BLaER1 treated with 17β-estradiol and CSF1 and Interleukin-3, amounts not matched to agents 10 nM and 100 nM (cell line): ENCODE results near the gene PMS2.
"Not testable (repeated sequence)": the region's sequence is repeated elsewhere in the genome, so short reads cannot be mapped to it uniquely, and the experiment has no call there.

Experiments
- H3K27ac ChIP-seq, 11 experiments: shearing (Covaris generic); formaldehyde crosslinking; 2 replicates each; pipeline ENCODE4 v1.8.1; 2022
- H3K27me3 ChIP-seq, 11 experiments: shearing (Covaris generic); formaldehyde crosslinking; 2 replicates each; pipeline ENCODE4 v1.8.1; 2022
- H3K36me3 ChIP-seq, 11 experiments: shearing (Covaris generic); formaldehyde crosslinking; 2 replicates each; pipeline ENCODE4 v1.8.1; 2022
- H3K4me1 ChIP-seq, 10 experiments: shearing (Covaris generic); formaldehyde crosslinking; 2 replicates each; pipeline ENCODE4 v1.8.1; 2022
- H3K4me2 ChIP-seq, 11 experiments: shearing (Covaris generic); formaldehyde crosslinking; 2 replicates each; pipeline ENCODE4 v1.8.1; 2022
- H3K4me3 ChIP-seq, 10 experiments: shearing (Covaris generic); formaldehyde crosslinking; 2 replicates each; pipeline ENCODE4 v1.8.1; 2022
- H3K9ac ChIP-seq, 11 experiments: shearing (Covaris generic); formaldehyde crosslinking; 2 replicates each; pipeline ENCODE4 v1.8.1; 2022
- H3K9me3 ChIP-seq, 11 experiments: shearing (Covaris generic); formaldehyde crosslinking; replicated peaks in 1 of 11; 2 replicates each; pipeline ENCODE4 v1.8.1; 2022
- H4K20me1 ChIP-seq, 11 experiments: shearing (Covaris generic); formaldehyde crosslinking; 2 replicates each; pipeline ENCODE4 v1.8.1; 2022
- Cebpa-rat ChIP-seq, 11 experiments: shearing (Covaris generic); IDR thresholded peaks; 2 replicates each; pipeline ENCODE4 v1.8.1; 2022

PMS2 gene

DNA sequence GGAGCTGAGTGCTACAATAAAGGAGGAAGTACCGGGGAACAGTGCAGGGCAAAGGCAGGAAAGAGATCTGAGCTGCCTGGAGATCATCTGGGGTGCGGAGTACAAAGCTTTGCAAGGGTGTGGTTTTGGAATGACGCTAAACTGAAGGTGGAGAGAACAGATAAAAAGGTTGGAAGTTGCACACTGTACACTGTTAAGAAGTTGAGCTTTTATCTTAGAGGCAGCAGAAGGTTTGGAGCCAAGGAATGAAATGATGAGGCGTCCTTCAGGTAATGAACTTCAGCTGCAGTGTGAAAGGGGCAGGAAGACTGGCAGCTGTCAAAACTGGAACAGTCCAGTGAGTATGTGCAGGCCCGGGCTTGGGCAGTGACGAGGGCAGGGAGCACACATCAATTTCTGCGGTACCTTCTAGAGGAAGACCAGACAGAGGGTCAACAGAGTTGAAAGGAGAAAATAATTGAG is 15.2 kb upstream of the PMS2 start:
- no peaks in the 10 kb centered on the region for H3K27me3 ChIP-seq
- 0 out of 22 replicates have a peak overlapping the region, but pooled peaks of 2 of the 11 experiments have one; percentile 26 to 81 for H3K9ac ChIP-seq
- H3K4me1 ChIP-seq = peaks cover 22 to 53% (median 31%) of the 10 kb centered on the region in 10 experiments
- no peaks in the 10 kb centered on the region for H3K9me3 ChIP-seq
- H3K4me2 ChIP-seq = peak overlapping the region in 3 of 11 experiments; percentile 93 to 99 (median 95); a peak in 4 of 22 replicates
- no peak for TF ChIP-seq Cebpa-rat (IDR thresholded peaks at IDR 0.05)
- peaks cover 8 to 70% (median 32%) of the 10 kb centered on the region in 11 experiments; a peak in 18 of 22 replicates for H4K20me1 ChIP-seq
- H3K27ac ChIP-seq = 0 out of 22 replicates have a peak overlapping the region, but pooled peaks of 1 of the 11 experiments have one; percentile 13
- H3K4me3 ChIP-seq = no peak overlapping the region
- peaks cover 76 to 100% (median 93%) of the 10 kb centered on the region in 11 experiments for H3K36me3 ChIP-seq

DNA sequence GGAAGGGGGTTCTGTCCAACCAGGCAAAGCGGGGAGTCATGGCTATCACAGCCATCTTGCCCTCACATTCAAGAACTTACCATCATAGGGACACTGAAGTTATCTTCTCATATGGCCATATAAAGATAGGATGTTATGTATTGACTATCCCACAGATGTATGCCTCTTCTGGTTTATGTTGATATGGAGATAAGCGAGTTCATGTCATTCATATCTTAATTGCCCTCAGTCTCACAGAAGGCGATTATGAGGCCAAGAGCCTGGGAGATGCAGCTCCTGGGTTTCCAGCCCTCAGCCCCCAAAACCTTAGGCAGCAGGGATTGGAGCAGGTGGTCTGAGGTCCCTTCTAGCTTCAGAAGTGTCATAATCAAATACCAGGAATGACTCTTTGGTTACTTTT is 13.9 kb upstream of the PMS2 start:
- Histone ChIP-seq H3K4me2 (no peak overlapping the region), H4K20me1 (peaks cover 8 to 70% (median 32%) of the 10 kb centered on the region in 11 experiments; a peak in 18 of 22 replicates), H3K9me3 (no peaks in the 10 kb centered on the region), H3K4me3 (no peak overlapping the region), H3K27ac (no peak overlapping the region), H3K9ac (no peak overlapping the region), H3K4me1 (peaks cover 21 to 44% (median 27%) of the 10 kb centered on the region in 10 experiments), H3K27me3 (no peaks in the 10 kb centered on the region), H3K36me3 (peaks cover 76 to 100% (median 93%) of the 10 kb centered on the region in 11 experiments)
- no peak for TF ChIP-seq Cebpa-rat (IDR thresholded peaks at IDR 0.05)

DNA sequence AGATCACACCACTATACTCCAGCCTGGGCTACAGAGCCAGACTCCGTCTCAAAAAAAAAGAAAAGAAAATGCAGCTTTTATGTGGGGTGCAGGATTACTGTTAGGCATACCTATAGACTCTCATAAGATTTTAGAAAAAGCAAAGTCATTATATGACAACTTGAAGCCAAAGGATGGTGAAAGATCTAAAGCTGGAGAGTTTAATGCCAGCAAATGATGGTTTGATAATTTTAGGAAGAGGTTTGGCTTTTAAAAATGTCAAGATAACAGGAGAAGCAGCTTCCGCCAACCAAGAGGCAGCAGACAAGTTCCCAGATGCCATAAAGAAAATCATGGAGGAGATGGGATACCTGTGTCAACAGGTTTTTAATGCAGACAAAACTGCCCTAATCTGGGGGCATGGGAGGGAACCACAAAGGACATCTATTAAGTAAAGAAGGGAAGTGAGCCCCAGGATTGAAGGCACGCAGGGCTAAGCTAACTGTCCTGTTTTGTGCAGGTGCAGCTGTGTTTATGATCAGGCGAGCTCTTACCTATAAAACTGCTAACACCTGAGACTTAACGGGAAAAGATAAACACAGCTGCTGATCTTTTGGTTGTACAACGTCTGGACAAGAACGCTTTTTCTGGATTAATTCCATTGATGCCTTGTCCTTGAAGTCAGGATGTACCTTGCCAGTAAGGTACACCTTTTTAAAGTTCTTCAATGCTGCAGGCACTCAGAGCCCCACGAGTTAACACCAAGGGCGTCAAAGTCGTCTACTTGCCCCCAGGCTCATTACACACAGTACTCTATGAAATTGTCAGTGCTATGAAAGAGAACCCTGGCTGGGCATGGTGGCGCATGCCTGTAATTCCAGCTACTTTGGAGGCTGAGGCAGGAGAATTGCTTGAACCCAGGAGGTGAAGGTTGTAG is 11.8 kb upstream of the PMS2 start:
- Histone ChIP-seq H3K27me3 (no peaks in the 10 kb centered on the region), H3K27ac (no peak overlapping the region), H3K9ac (no peak overlapping the region), H3K4me2 (no peak overlapping the region), H3K36me3 (peaks cover 93 to 100% (median 100%) of the 10 kb centered on the region in 11 experiments), H3K9me3 (no peaks in the 10 kb centered on the region), H3K4me1 (peaks cover 2 to 31% (median 9%) of the 10 kb centered on the region in 10 experiments; a peak in 19 of 20 replicates), H4K20me1 (peaks cover 7 to 77% (median 48%) of the 10 kb centered on the region in 11 experiments; a peak in 19 of 22 replicates), H3K4me3 (no peak overlapping the region)
- no peak for TF ChIP-seq Cebpa-rat (IDR thresholded peaks at IDR 0.05)

- Histone ChIP-seq H3K4me1 (peaks cover 4 to 19% (median 14%) of the 10 kb centered on the region in 10 experiments; a peak in 17 of 20 replicates), H3K4me3 (no peak overlapping the region), H3K27ac (peak overlapping the region in 2 of 11 experiments; percentile 35 to 53; a peak in 2 of 22 replicates), H3K27me3 (no peaks in the 10 kb centered on the region), H3K36me3 (peaks cover 87 to 100% (median 97%) of the 10 kb centered on the region in 11 experiments), H3K4me2 (no peak overlapping the region), H3K9me3 (no peaks in the 10 kb centered on the region), H4K20me1 (peaks cover 0 to 72% (median 54%) of the 10 kb centered on the region in 11 experiments; a peak in 17 of 22 replicates), H3K9ac (0 out of 22 replicates have a peak overlapping the region, but pooled peaks of 1 of the 11 experiments have one; percentile 67)
- no peak for TF ChIP-seq Cebpa-rat (IDR thresholded peaks at IDR 0.05)
Observed at GRCh38 chr7:6016653-6016966, 7.8 kb upstream of the PMS2 start.

GRCh38 chr7:6015917-6016652 is 7.2 kb upstream of the PMS2 start:
- no peak for TF ChIP-seq Cebpa-rat (IDR thresholded peaks at IDR 0.05)
- peaks cover 82 to 100% (median 97%) of the 10 kb centered on the region in 11 experiments for H3K36me3 ChIP-seq
- H3K27ac ChIP-seq = peak overlapping the region in 7 of 11 experiments; percentile 22 to 64 (median 42); a peak in 10 of 22 replicates
- H3K9me3 ChIP-seq = no peaks in the 10 kb centered on the region
- peak overlapping the region in 7 of 11 experiments; percentile 25 to 67 (median 42); a peak in 7 of 22 replicates for H3K9ac ChIP-seq
- H3K4me3 ChIP-seq = no peak overlapping the region
- peaks cover 10 to 25% (median 20%) of the 10 kb centered on the region in 10 experiments for H3K4me1 ChIP-seq
- peaks cover 0 to 71% (median 50%) of the 10 kb centered on the region in 11 experiments; a peak in 15 of 22 replicates for H4K20me1 ChIP-seq
- peak overlapping the region in 3 of 11 experiments; percentile 2 to 27 (median 19); a peak in 5 of 22 replicates for H3K4me2 ChIP-seq
- H3K27me3 ChIP-seq = no peaks in the 10 kb centered on the region

DNA sequence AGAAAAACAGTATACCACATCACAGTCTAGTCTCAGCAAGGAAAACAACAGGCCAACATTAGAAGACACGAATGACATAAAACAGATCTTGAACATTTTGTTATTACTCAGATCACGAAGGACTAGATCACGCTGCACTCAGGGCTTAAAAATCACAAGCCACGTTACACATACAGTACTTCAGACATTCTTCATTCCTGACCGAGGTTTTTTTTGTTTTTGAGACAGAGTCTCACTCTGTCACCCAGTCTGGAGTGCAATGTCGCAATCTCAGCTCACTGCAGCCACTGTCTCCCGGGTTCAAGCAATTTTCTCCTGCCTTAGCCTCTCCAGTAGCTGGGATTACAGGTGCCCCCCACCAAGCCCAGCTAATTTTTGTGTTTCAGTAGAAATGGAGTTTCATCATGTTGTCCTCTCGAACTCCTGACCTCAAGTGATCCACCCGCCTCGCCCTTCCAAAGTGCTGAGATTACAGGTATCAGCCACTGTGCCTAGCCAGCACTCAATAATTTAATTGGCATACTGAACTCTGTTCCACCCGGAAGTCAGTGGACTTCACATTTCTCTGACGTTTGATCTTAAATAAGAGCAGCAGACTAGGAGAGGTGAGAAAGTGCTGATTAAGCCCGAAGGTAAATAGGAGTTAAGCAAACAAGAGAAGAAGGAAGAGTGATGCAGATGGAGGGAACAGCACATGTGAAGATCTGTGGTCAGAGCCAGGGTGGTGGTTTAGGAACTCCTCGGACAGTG is 3.7 kb upstream of the PMS2 start:
- peaks cover 30 to 46% (median 40%) of the 10 kb centered on the region in 10 experiments for H3K4me1 ChIP-seq
- H3K9ac ChIP-seq = peak overlapping the region in 3 of 11 experiments; percentile 21 to 52 (median 41); a peak in 7 of 22 replicates
- H3K27ac ChIP-seq = no peak overlapping the region
- peak overlapping the region in 2 of 11 experiments; percentile 4 to 73; a peak in 5 of 22 replicates for H3K4me2 ChIP-seq
- H3K36me3 ChIP-seq = peaks cover 46 to 73% (median 67%) of the 10 kb centered on the region in 11 experiments
- H4K20me1 ChIP-seq = peaks cover 0 to 69% (median 38%) of the 10 kb centered on the region in 11 experiments; a peak in 12 of 22 replicates
- H3K4me3 ChIP-seq = no peak overlapping the region
- no peaks in the 10 kb centered on the region for H3K9me3 ChIP-seq
- no peaks in the 10 kb centered on the region for H3K27me3 ChIP-seq
- peak in 7 of 11 experiments; percentile 13 to 78 (median 53); a peak in 7 of 22 replicates for TF ChIP-seq Cebpa-rat (IDR thresholded peaks at IDR 0.05)

- Histone ChIP-seq H3K36me3 (peaks cover 36 to 63% (median 58%) of the 10 kb centered on the region in 11 experiments), H3K27me3 (no peaks in the 10 kb centered on the region), H3K4me2 (peak overlapping the region in 10 of 11 experiments; percentile 21 to 95 (median 87); a peak in 18 of 22 replicates), H3K9me3 (no peaks in the 10 kb centered on the region), H3K4me1 (peaks cover 34 to 49% (median 43%) of the 10 kb centered on the region in 10 experiments), H3K27ac (no peak overlapping the region), H3K9ac (peak overlapping the region in 7 of 11 experiments; percentile 5 to 92 (median 30); a peak in 9 of 22 replicates), H3K4me3 (no peak overlapping the region), H4K20me1 (peaks cover 0 to 59% (median 28%) of the 10 kb centered on the region in 11 experiments; a peak in 12 of 22 replicates)
- TF ChIP-seq Cebpa-rat (IDR thresholded peaks at IDR 0.05) = no peak
Observed at GRCh38 chr7:6011541-6011940, 2.7 kb upstream of the PMS2 start.

- peak overlapping the region in 3 of 11 experiments; percentile 84 to 94 (median 91); a peak in 3 of 22 replicates for H3K27ac ChIP-seq
- H3K9me3 ChIP-seq, H3K27me3 ChIP-seq: not testable (repeated sequence)
- H3K4me1 ChIP-seq = peaks cover 28 to 49% (median 38%) of the 10 kb centered on the region in 10 experiments
- H3K36me3 ChIP-seq = peaks cover 25 to 55% (median 47%) of the 10 kb centered on the region in 11 experiments
- peak overlapping the region; percentile 73 to 94 (median 82); a peak in 19 of 20 replicates for H3K4me3 ChIP-seq
- H4K20me1 ChIP-seq = peaks cover 0 to 48% (median 16%) of the 10 kb centered on the region in 11 experiments; a peak in 10 of 22 replicates
- peak overlapping the region in 9 of 11 experiments; percentile 83 to 95 (median 90); a peak in 18 of 22 replicates for H3K9ac ChIP-seq
- H3K4me2 ChIP-seq = peak overlapping the region; percentile 73 to 95 (median 89)
Observed at GRCh38 chr7:6010370-6010769, 1.5 kb upstream of the PMS2 start.

DNA sequence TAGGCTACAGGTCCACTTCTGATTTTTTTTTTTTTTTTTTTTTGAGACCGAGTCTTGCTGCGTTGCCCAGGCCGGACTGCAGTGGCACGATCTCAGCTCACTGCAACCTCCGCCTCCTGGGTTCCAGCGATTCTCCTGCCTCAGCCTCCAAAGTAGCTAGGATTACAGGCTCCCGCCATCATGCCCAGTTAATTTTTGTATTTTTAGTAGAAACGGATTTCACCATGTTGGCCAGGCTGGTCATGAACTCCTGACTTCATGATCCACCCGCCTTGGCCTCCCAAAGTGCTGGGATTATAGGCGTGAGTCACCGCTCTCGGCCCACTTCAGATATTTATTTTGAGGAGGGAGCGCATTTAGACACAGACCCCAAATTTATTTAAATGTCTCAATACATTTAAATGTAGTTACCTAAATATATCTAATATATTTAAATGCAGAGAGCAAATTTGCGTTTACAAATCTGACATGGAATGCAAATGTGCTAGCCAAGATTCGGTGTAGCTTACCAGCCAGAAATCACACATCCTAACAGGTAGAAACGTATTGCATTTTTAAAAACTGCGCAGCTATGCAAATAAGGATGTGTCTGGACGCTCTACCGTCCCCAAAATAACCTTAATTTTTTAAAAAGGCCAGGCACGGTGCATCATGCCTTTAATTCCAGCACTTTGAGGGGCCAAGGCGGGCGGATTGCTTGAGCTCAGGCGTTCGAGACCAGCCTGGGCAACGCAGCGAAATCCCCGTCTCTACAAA is 836 bp downstream of the PMS2 start:
- H3K27ac ChIP-seq = peak overlapping the region; percentile 66 to 94 (median 88); a peak in 21 of 22 replicates

More for the DNA sequence above, 836 bp downstream of the PMS2 start:
- H3K36me3 ChIP-seq = peaks cover 12 to 54% (median 39%) of the 10 kb centered on the region in 11 experiments; a peak in 21 of 22 replicates
- not testable (repeated sequence) for H3K27me3 ChIP-seq, H3K9me3 ChIP-seq
- H3K4me3 ChIP-seq = peak overlapping the region; percentile 73 to 94 (median 82)
- peaks cover 0 to 26% (median 7%) of the 10 kb centered on the region in 11 experiments; a peak in 7 of 22 replicates for H4K20me1 ChIP-seq
- peak overlapping the region; percentile 85 to 95 (median 90) for H3K9ac ChIP-seq
- H3K4me2 ChIP-seq = peak overlapping the region; percentile 83 to 97 (median 92)
- H3K4me1 ChIP-seq = peaks cover 26 to 44% (median 38%) of the 10 kb centered on the region in 10 experiments
